HepG2 (cell line): ENCODE measurements around the gene TRMT1. TPM values are rescaled to one million over a fixed set of nuclear protein-coding genes. Genes with fewer than 3 reads are reported as not detected.

Experiments
- ATAC-seq: fragments of 200-7000 bp; cut with Tn5 transposase; 3 replicates; pipeline ENCODE4 v1.9.1; 2020; ENCODE audit warnings: mild to moderate bottlenecking, moderate library complexity
- BruUV-seq: library from RNA; stranded (reverse); fragments of 400-500 nt; replicated peaks from 2 replicates; lab custom pipeline; 2021; lab: Mats Ljungman, UMichigan
- CTCF ChIA-PET: fragments of 300-600 bp; formaldehyde crosslinking; extraction: SDS; loops from one replicate; lab custom pipeline; 2021; ENCODE audit warnings: low total read pairs, inconsistent platforms, low intra/inter-chr PET ratio; lab: Yijun Ruan, JAX
- POLR2A ChIA-PET: fragments of 350-600 bp; sonication (Branson Sonifier 250); formaldehyde crosslinking; loops from one replicate; lab custom pipeline; 2020; ENCODE audit warnings: antibody characterized with exemption, inconsistent platforms; lab: Yijun Ruan, JAX
- DNase-seq: peaks from one replicate; pipeline ENCODE4 v3.0.0-alpha.2; 2015; ENCODE audit warnings: low spot score
- FAIRE-seq: peaks from 3 replicates; lab custom pipeline; 2011; peaks lifted over from hg19 to GRCh38; lab: Jason Lieb, UNC
- H2AFZ ChIP-seq: one replicate; pipeline ENCODE4 v1.6.1; 2011; ENCODE audit warnings: low read length, inconsistent platforms
- H3K27ac ChIP-seq: fragments of 300-600 bp; 3 replicates; pipeline ENCODE4 v1.8.0; 2011; ENCODE audit warnings: mixed run types, mild to moderate bottlenecking, mixed read lengths, low read length, inconsistent platforms; ENCODE audit not compliant: insufficient read depth; ENCODE audit errors: extremely low read length
- H3K27me3 ChIP-seq, 2 experiments: fragments of 200-600 bp in 1 of 2; 2 replicates in 1 of 2; 3 replicates in 1 of 2; pipeline versions ENCODE4 v1.6.0 to v1.8.0; 2011; ENCODE audit warnings: low read length in 2 of 2, mild to moderate bottlenecking in 2 of 2, moderate library complexity in 2 of 2, inconsistent platforms in 1 of 2; ENCODE audit not compliant: insufficient read depth in 2 of 2, control insufficient read depth in 1 of 2
- H3K36me3 ChIP-seq, 2 experiments: fragments of 200-600 bp in 1 of 2; replicated peaks in 1 of 2; 2 replicates in 1 of 2; 3 replicates in 1 of 2; pipeline versions ENCODE4 v1.5.1 to v1.8.0; 2011; ENCODE audit warnings: low read length in 2 of 2, inconsistent platforms in 1 of 2; ENCODE audit not compliant: insufficient read depth in 2 of 2, control insufficient read depth in 1 of 2
- H3K4me1 ChIP-seq: 2 replicates; pipeline ENCODE4 v1.5.1; 2012; ENCODE audit warnings: low read length, inconsistent platforms; ENCODE audit not compliant: insufficient read depth
- H3K4me2 ChIP-seq: 2 replicates; pipeline ENCODE4 v1.6.0; 2011; ENCODE audit warnings: low read depth, low read length, inconsistent platforms
- H3K4me3 ChIP-seq, 3 experiments: fragments of 200-600 bp in 1 of 3; sonication (generic), shearing (Covaris generic) in 1 of 3; replicated peaks in 1 of 3; 2 replicates each; pipeline ENCODE4 v1.5.1; 2011 to 2016; ENCODE audit warnings: low read length in 3 of 3, inconsistent platforms in 2 of 3, low read depth in 2 of 3, mild to moderate bottlenecking in 2 of 3, control low read depth in 1 of 3, mixed read lengths in 1 of 3; ENCODE audit not compliant: insufficient read depth in 1 of 3
- H3K79me2 ChIP-seq: one replicate; pipeline ENCODE4 v1.6.1; 2011; ENCODE audit warnings: low read length, inconsistent platforms; ENCODE audit not compliant: insufficient read depth
- H3K9ac ChIP-seq: 2 replicates; pipeline ENCODE4 v1.6.0; 2011; ENCODE audit warnings: mild to moderate bottlenecking, low read depth, low read length, inconsistent platforms; ENCODE audit not compliant: insufficient read depth
- H3K9me3 ChIP-seq: 2 replicates; pipeline ENCODE4 v1.5.1; 2012; ENCODE audit warnings: mild to moderate bottlenecking, low read length
- H4K20me1 ChIP-seq: 2 replicates; pipeline ENCODE4 v1.6.0; 2011; ENCODE audit warnings: inconsistent platforms, mild to moderate bottlenecking, low read length, moderate library complexity; ENCODE audit not compliant: insufficient read depth
- BRD4 ChIP-seq: sonication (generic); formaldehyde crosslinking; IDR thresholded peaks from 2 replicates; pipeline ENCODE4 v1.4.0; 2020; ENCODE audit warnings: missing genetic modification reagents
- IRF2 ChIP-seq: IDR thresholded peaks from 2 replicates; pipeline ENCODE4 v1.6.1; 2018; ENCODE audit warnings: missing genetic modification reagents, missing compliant biosample characterization
- MAFG ChIP-seq: sonication (generic); formaldehyde crosslinking; IDR thresholded peaks from 2 replicates; pipeline ENCODE4 v1.5.1; 2020; ENCODE audit warnings: mild to moderate bottlenecking, missing genetic modification reagents
- MYC ChIP-seq: sonication (generic); formaldehyde crosslinking; IDR thresholded peaks from 2 replicates; pipeline ENCODE4 v1.9.0; 2021; ENCODE audit warnings: missing genetic modification reagents, borderline replicate concordance
- NR2F1 ChIP-seq, 2 experiments: fragments of 450-650 bp in 1 of 2; formaldehyde crosslinking in 1 of 2; IDR thresholded peaks; 2 replicates each; pipeline versions ENCODE4 v1.5.0 to v1.6.1; 2016 to 2020; ENCODE audit warnings: mild to moderate bottlenecking in 1 of 2, missing compliant biosample characterization in 1 of 2, missing genetic modification reagents in 1 of 2, moderate library complexity in 1 of 2
- RXRA ChIP-seq: sonication (generic); formaldehyde crosslinking; IDR thresholded peaks from 2 replicates; pipeline ENCODE4 v1.5.1; 2020; ENCODE audit warnings: missing genetic modification reagents
- SETDB1 ChIP-seq: sonication (generic); formaldehyde crosslinking; IDR thresholded peaks from 2 replicates; pipeline ENCODE4 v1.5.1; 2020; ENCODE audit warnings: missing genetic modification reagents, mild to moderate bottlenecking, borderline replicate concordance
- TARDBP ChIP-seq: sonication (generic); formaldehyde crosslinking; IDR thresholded peaks from 2 replicates; pipeline ENCODE4 v1.8.0; 2022; ENCODE audit warnings: mild to moderate bottlenecking, missing genetic modification reagents
- ZIK1 ChIP-seq: sonication (generic); formaldehyde crosslinking; IDR thresholded peaks from 2 replicates; pipeline ENCODE4 v1.5.0; 2020; ENCODE audit warnings: mild to moderate bottlenecking, low read depth, missing genetic modification reagents, borderline replicate concordance
- ZMAT3 ChIP-seq: sonication (generic); formaldehyde crosslinking; conservative IDR thresholded peaks from 2 replicates; pipeline ENCODE4 v1.7.0; 2021; ENCODE audit warnings: missing genetic modification reagents
- ZNF121 ChIP-seq: sonication (generic); formaldehyde crosslinking; IDR thresholded peaks from 2 replicates; pipeline ENCODE4 v1.5.0; 2020; ENCODE audit warnings: mild to moderate bottlenecking, missing genetic modification reagents
- ZNF234 ChIP-seq: sonication (generic); formaldehyde crosslinking; conservative IDR thresholded peaks from 2 replicates; pipeline ENCODE4 v1.5.1; 2020; ENCODE audit warnings: mild to moderate bottlenecking, missing genetic modification reagents
- ZNF260 ChIP-seq: sonication (generic); formaldehyde crosslinking; IDR thresholded peaks from 2 replicates; pipeline ENCODE4 v1.4.0; 2020; ENCODE audit warnings: missing genetic modification reagents, low read depth, mild to moderate bottlenecking, borderline replicate concordance
- ZNF329 ChIP-seq: sonication (generic); formaldehyde crosslinking; IDR thresholded peaks from 2 replicates; pipeline ENCODE4 v1.9.0; 2021; ENCODE audit warnings: low read depth, mild to moderate bottlenecking, missing genetic modification reagents
- ZNF367 ChIP-seq: sonication (generic); formaldehyde crosslinking; IDR thresholded peaks from 2 replicates; pipeline ENCODE4 v1.4.0; 2020; ENCODE audit warnings: missing genetic modification reagents, borderline replicate concordance
- ZNF563 ChIP-seq: sonication (generic); formaldehyde crosslinking; IDR thresholded peaks from 2 replicates; pipeline ENCODE4 v1.8.0; 2022; ENCODE audit warnings: mild to moderate bottlenecking, moderate library complexity, missing genetic modification reagents
- ZNF569 ChIP-seq: sonication (generic); formaldehyde crosslinking; IDR thresholded peaks from 2 replicates; pipeline ENCODE4 v1.5.0; 2020; ENCODE audit warnings: mild to moderate bottlenecking, missing genetic modification reagents, moderate library complexity, borderline replicate concordance
- ZSCAN12 ChIP-seq: sonication (generic); formaldehyde crosslinking; IDR thresholded peaks from 2 replicates; pipeline ENCODE4 v1.9.0; 2021; ENCODE audit warnings: mild to moderate bottlenecking, missing genetic modification reagents
- WGBS: methylation state at CpG from one replicate; pipeline ENCODE4 v1.1.6; 2017; ENCODE audit warnings: low lambda C conversion rate; 5-methylcytosine and 5-hydroxymethylcytosine counted together
- in situ Hi-C: cut with HindIII; loops from 2 replicates; pipeline ENCODE4 v1.10.0; 2017; ENCODE audit warnings: low pct_unique_long_range_greater_than_20kb; ENCODE audit not compliant: extremely low pct_ligation_motif_present
- intact Hi-C: fragments of 100-400 bp; cut with micrococcal nuclease; formaldehyde crosslinking; loops from one replicate; pipeline ENCODE4 v1.10.0; 2022; ENCODE audit not compliant: unreplicated experiment
- polyA plus RNA-seq, 8 experiments: library from polyadenylated mRNA; depleted of rRNA in 3 of 8; stranded (reverse) in 7 of 8; unstranded in 1 of 8; fragments of >200 nt; fragmentation: Illumina TruSeq in 4 of 8; extraction: Trizol in 4 of 8; gene quantifications; 2 replicates each; pipeline versions ENCODE4 v1.2.1 to v1.2.3, GENCODE V29; 2011 to 2016; ENCODE audit warnings: low read depth in 4 of 8, missing spikeins in 1 of 8, mixed read lengths in 1 of 8; ENCODE audit not compliant: insufficient read depth in 1 of 8
- total RNA-seq, 5 experiments: library from RNA; depleted of rRNA; stranded (reverse); fragments of >200 nt; fragmentation: Illumina TruSeq; extraction: Trizol; gene quantifications; 2 replicates each; pipeline ENCODE4 v1.2.3, GENCODE V29; 2016; ENCODE audit warnings: low read depth in 1 of 5
- TF ChIP-seq, protein P1 (sequence below): sonication (generic); formaldehyde crosslinking; IDR thresholded peaks from 2 replicates; pipeline ENCODE4 v1.5.0; 2020; ENCODE audit warnings: mild to moderate bottlenecking, missing genetic modification reagents
- TF ChIP-seq, protein P2 (sequence below): IDR thresholded peaks from 2 replicates; pipeline ENCODE4 v1.6.1; 2016; ENCODE audit warnings: low read depth

TRMT1 gene
- total and polyA plus RNA-seq, 2 of the 13 experiments (the other 11 are each of a cell fraction or from before 2014, with no cell fraction given), result 35.5 to 44.1 TPM

DNA sequence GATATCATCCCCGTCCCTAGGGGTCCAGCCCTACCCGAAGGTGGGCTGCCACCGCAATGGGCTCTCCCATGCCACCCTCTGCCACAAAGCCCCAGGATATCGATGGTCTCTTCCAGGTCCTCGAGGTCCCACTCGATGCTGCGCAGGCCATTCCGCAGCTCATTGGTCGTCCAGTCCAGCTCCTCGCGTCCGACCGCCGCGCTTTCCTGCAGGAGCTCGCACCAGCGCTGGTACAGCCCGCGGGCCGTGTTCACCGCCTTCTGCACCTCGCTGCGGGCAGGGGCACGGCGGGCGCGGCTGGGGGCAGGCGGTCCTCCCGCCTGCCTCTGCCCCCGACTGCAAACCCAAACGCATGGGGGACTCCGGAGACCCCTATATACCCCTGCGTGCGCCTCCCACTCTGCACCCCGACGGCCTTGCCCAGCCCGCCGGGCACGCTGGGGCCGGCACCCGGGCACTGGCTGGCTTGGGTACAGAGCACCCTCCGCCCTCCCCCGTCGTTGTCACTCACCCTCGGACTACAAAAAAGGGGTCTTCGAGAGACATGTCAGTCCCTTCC, 33.2 kb upstream of the TRMT1 start:
- peaks cover 43% of the 10 kb centered on the region for H3K79me2 ChIP-seq
- no peaks in the 10 kb centered on the region; a peak in 1 of 5 replicates for H3K27me3 ChIP-seq
- no TSS peak for BruUV-seq
- peaks cover 3% of the 10 kb centered on the region; the same call in 1 of the 2 replicates for H4K20me1 ChIP-seq
- ChIA-PET CTCF (interaction anchor here (1.4 to 1.6 kb wide), 2 partner anchors 46 to 85 kb away, joined by 4 to 7 read pairs; no protein-coding TSS in a partner anchor), POLR2A (interaction anchor here (0.8 to 3.1 kb wide), 13 partner anchors 8 to 184 kb away, joined by 3 to 39 read pairs (median 5); partner anchors contain the start of gene NACC1)
- H3K4me2 ChIP-seq, result peak overlapping the region; percentile 98
- H2AFZ ChIP-seq, result no peak overlapping the region
- FAIRE-seq (no peak), DNase-seq (peak; percentile 37), ATAC-seq (peak; percentile 41)
- intact Hi-C loops, result loop anchor here (2.0 to 5.0 kb wide), 3 partner anchors 17 to 698 kb away; partner anchors contain the start of genes NACC1 and TRMT1
- peak overlapping the region; percentile 92 to 97 (median 96) for H3K4me3 ChIP-seq
- H3K9me3 ChIP-seq, result no peaks in the 10 kb centered on the region
- H3K36me3 ChIP-seq, result peaks cover 2 to 5% of the 10 kb centered on the region in 2 experiments; a peak in 3 of 5 replicates
- 0% methylated on average over 6 of the region's 46 CpGs for WGBS
- H3K27ac ChIP-seq, result peak overlapping the region; percentile 94
- in situ Hi-C loops, result loop anchor here (5.0 kb wide), 2 partner anchors 32 to 43 kb away; partner anchors contain the start of genes NACC1 and TRMT1
- peaks cover 22% of the 10 kb centered on the region for H3K4me1 ChIP-seq
- peak overlapping the region; percentile 98 for H3K9ac ChIP-seq
- TF ChIP-seq, protein P1, sequence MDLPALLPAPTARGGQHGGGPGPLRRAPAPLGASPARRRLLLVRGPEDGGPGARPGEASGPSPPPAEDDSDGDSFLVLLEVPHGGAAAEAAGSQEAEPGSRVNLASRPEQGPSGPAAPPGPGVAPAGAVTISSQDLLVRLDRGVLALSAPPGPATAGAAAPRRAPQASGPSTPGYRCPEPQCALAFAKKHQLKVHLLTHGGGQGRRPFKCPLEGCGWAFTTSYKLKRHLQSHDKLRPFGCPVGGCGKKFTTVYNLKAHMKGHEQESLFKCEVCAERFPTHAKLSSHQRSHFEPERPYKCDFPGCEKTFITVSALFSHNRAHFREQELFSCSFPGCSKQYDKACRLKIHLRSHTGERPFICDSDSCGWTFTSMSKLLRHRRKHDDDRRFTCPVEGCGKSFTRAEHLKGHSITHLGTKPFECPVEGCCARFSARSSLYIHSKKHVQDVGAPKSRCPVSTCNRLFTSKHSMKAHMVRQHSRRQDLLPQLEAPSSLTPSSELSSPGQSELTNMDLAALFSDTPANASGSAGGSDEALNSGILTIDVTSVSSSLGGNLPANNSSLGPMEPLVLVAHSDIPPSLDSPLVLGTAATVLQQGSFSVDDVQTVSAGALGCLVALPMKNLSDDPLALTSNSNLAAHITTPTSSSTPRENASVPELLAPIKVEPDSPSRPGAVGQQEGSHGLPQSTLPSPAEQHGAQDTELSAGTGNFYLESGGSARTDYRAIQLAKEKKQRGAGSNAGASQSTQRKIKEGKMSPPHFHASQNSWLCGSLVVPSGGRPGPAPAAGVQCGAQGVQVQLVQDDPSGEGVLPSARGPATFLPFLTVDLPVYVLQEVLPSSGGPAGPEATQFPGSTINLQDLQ (CRISPR knock-in tag), result peak; percentile 76; the same call in 1 of the 2 replicates
- TF ChIP-seq RXRA (CRISPR knock-in tag) (0 out of 2 replicates have a peak, but pooled peaks have one; percentile 4), ZIK1 (CRISPR knock-in tag) (peak; percentile 20; the same call in 1 of the 2 replicates), ZNF260 (CRISPR knock-in tag) (no peak), ZNF329 (CRISPR knock-in tag) (no peak), MAFG (CRISPR knock-in tag) (no peak), IRF2 (CRISPR knock-in tag) (no peak), SETDB1 (CRISPR knock-in tag) (no peak), TARDBP (CRISPR knock-in tag) (no peak), ZNF367 (CRISPR knock-in tag) (no peak), ZNF563 (CRISPR knock-in tag) (peak; percentile 28; the same call in 1 of the 2 replicates), NR2F1 (CRISPR knock-in tag; IDR thresholded peaks at IDR 0.05) (peak in 1 of 2 experiments; percentile 67; a peak in 2 of 4 replicates), ZNF234 (peak; percentile 76; the same call in 1 of the 2 replicates), ZNF569 (0 out of 2 replicates have a peak, but pooled peaks have one; percentile 2), BRD4 (CRISPR knock-in tag) (peak; percentile 78; the same call in 1 of the 2 replicates), ZNF121 (no peak), ZSCAN12 (CRISPR knock-in tag) (0 out of 2 replicates have a peak, but pooled peaks have one; percentile 75), MYC (peak; percentile 12; the same call in 1 of the 2 replicates), ZMAT3 (no peak)
- TF ChIP-seq, protein P2, sequence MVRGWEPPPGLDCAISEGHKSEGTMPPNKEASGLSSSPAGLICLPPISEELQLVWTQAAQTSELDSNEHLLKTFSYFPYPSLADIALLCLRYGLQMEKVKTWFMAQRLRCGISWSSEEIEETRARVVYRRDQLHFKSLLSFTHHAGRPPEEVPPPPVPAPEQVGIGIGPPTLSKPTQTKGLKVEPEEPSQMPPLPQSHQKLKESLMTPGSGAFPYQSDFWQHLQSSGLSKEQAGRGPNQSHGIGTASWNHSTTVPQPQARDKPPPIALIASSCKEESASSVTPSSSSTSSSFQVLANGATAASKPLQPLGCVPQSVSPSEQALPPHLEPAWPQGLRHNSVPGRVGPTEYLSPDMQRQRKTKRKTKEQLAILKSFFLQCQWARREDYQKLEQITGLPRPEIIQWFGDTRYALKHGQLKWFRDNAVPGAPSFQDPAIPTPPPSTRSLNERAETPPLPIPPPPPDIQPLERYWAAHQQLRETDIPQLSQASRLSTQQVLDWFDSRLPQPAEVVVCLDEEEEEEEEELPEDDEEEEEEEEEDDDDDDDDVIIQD, result no peak
